HG03103 (cell line): Measurements from ENCODE around the gene WFDC9.
"Not testable (repeated sequence)": the region's sequence is repeated elsewhere in the genome, so short reads cannot be mapped to it uniquely, and the experiment has no call there.

Experiments used
- ATAC-seq: cut with Tn5 transposase; IDR thresholded peaks from one replicate; pipeline ENCODE4 v1.9.1; 2021; ENCODE audit warnings: low read depth; ENCODE audit not compliant: unreplicated experiment

WFDC9 gene

DNA sequence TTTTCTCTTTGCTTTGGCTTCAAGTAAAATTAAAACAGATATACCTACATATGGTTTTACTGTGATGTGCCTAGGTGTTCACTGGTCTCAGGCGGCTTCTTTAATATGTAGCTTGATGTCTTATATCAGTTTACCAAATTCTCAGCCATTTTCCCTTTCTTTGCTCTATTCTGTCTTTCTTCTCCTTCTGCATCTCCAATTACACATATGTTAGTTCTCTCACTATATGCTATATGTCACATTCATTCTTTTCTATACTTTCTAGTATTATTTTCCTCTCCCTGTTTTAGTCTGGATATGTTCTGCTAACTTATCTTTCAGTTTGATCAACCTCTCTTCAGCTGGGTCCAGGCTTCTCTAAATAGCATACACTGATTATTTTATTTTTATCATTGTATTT, 37.6 kb downstream of the WFDC9 start:
- no peak for ATAC-seq

DNA sequence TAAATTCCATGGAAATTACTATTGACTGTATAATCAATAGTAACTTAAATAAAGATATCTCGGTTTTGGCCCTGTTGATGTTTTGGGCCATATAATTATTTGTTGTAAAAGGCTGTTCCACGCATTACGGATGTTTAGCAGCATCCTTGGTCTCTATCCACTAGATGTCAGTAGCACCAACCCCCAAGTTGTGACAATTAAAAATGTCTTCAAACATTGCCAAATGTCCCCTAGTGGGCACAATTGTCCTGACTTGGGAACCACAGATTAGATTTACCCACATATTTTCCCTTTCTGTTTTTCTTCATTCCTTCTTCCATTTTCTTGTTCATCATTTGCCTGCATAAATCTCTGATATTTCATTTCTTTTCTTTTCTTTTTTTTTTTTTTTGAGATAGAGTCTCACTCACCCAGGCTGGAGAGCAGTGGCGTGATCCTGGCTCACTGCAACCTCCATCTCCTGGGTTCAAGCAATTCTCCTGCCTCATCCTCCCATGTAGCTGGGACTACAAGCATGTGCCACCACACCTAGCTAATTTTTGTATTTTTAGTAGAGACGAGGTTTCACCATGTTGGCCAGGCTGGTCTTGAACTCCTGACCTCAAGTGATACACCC, 38.4 kb downstream of the WFDC9 start:
- ATAC-seq, result no peak

DNA sequence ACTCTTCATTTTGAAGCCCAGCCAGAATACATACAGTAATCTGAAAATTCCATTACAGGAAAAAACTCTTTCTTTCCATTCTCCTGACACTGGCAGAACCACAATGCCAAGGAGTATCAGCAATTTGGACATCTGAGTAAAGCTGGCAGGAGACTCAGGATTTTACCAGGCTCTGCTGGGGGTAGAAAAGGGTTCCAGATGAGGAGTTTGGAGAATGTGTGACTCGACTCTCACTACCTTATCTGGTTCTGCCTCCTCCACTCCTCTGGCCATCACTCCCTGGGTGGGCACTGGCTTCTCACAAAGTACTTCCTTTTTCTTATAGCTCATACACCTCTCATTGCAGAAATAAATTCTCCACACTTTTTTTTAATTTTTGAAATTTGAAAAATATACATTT, 41.4 kb downstream of the WFDC9 start:
- no peak for ATAC-seq

DNA sequence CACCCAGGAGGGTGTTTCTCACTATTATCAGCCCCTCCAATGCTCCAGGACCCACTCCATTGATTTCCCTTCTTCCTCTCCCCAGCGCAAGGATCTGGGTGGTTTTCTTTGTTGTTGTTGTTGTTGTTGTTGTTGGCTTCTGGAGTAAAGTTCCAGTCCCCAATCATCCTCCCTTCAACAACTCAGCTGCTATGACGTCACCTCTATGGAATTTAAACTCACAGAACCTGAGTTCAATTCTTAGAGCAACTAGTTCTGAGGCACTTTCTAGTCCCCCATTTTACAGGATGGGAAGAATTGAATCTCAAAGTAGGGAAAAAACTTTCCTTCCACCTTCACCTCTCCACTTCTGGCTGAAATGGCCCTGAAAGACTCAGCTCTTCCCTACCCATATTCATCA, 42.3 kb downstream of the WFDC9 start:
- ATAC-seq, result no peak

DNA sequence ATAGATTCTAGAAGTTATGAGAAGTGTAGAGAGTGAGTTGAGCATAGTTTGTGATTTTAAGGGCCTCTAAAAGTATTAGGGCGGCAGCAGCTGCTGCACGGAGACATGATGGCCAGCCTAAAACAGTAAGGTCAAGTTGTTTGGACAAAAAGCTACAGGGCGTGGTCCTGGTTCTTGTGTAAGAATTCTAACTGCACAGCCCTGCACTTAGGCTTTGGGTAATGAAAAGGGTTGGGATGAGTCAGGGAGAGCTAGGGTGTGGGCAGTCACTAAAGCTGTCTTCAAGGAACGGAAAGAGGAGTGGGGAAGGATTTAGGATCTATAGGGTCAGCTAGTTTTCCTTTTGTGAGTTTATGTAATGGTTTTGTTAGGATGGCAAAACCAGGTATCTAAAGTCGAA, 45.1 kb downstream of the WFDC9 start:
- not testable (repeated sequence) for ATAC-seq

DNA sequence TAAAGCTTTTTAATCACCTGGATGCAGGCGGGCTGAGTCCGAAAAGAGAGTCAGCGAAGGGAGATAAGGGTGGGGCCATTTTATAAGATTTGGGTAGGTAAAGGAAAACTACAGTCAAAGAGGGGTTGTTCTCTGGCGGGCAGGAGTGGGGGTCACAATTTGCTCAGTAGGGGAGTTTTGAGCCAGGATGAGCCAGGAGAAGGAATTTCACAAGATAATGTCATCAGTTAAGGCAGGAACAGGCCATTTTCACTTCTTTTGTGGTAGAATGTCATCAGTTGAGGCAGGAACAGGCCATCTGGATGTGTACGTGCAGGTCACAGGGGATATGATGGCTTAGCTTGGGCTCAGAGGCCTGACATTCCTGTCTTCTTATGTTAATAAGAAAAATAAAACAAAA, 46.8 kb downstream of the WFDC9 start:
- not testable (repeated sequence) for ATAC-seq

DNA sequence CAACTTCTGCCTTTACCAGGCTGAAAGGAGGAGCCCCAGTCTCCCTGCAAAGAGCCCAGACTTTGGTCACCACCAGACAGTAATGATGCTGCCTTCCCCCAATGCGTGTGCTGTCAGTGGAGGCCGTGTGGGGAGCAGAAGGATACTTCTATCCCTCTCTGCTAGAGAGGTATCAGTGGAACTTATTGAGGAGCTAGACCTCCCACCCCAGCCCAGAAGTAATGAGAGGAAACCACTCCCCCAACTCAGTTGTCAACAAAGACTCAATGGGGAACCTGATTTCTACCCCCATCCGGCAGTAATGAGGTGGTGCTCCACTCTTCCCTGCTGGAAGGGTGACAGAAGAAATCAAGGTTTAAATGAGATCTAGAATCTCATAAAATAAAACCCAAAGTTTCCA, 47.6 kb downstream of the WFDC9 start:
- no peak for ATAC-seq

DNA sequence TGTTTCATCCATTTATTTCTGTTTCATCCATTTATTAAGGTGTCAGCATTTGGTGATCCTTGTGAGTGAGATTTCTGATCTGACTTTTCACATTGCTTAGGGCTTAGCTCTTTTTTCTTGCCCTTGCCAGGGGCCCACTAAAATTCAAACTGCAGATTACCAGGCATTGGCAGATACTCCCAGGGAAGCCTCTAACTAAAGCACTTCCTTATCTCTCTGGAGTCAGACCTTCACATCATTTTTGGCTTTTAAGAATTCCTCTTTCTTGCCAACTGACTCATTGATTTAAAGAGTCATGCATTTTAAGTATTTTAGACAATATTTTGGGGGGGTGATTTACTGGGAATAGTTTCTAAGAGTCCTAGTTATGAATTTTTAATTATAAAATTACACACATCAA, 49.4 kb downstream of the WFDC9 start:
- ATAC-seq, result no peak

DNA sequence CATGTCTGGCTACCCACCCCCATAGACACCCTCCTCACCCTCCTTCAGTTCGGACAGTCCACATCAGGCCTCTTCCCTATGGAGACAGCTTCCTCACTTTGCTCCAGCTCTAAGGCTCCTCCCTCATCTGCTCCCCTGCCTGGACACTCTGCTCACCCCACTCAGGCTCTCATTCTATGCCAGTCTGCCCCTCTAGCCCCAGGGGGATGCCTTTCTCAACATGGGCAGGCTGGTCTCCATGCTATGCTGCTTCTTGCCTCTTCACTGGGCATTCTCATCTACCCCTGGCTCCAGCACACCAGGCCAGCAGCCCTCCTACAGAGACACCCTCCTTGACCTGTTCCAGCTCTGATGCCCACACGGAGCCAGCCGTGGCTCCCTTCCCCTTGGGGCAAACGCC, 51.9 kb downstream of the WFDC9 start, which contains the start of gene WFDC8:
Gene WFDC8 (minus strand): TSS at position 101 of the 400 bp plus-strand sequence. CDS start 37 bp downstream, at position 64.
- ATAC-seq, result no peak

DNA sequence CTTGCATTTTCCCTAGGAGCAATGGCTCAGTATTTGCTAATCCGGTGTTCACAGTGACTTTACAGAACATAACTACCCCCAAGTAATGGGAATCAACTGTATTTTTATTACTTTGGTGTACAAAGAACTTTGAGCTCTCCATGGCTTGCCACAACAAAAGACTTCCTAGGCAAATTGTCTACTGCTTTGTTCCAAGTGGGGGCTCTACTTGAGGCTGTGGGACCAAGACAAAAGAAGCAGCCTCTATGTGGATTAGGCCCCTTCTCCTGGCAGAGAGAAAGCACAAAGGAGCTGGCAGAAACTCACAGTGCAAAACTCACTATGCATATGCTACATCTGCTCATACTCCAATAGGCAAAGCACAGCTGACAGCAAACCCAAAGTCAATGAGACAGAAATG, 52.9 kb downstream of the WFDC9 start:
- no peak for ATAC-seq

DNA sequence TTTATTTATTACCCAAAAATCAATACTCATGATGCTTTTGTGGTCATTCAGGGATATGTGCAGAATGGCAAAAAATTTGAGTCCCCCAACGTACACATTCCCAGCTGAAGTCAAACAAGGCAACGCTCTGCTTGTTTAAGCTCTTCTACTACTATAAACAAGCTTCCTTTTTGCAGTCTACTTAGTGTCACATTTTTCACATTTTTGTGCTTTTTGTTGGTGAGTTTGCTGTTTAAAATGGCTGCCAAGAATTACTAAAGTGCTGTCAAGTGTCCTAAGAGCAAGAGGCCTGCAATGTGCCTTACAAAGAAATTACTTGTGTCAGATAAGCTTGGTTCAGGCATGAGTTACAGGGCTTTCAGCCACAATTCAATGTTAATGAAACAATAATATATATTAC, 54.1 kb downstream of the WFDC9 start:
- no peak for ATAC-seq

DNA sequence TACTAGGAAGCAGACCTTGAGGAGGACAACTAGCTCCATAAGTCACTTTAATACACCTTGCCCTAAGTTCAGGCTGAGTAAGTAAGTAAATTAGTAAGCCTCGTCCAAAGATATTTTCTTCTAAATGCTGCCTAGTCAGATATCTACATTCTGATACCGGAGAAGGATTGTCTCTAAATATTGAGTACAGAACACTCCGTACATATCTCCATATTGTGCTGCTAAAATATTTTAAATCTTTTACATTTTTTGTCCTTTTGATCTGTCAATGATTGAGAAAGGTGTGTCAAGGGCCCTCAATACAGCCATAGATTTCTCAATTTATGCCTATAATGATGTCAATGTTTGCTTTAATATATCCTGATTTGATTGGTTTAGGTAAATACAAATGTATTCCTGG, 55.2 kb downstream of the WFDC9 start:
- ATAC-seq, result no peak

DNA sequence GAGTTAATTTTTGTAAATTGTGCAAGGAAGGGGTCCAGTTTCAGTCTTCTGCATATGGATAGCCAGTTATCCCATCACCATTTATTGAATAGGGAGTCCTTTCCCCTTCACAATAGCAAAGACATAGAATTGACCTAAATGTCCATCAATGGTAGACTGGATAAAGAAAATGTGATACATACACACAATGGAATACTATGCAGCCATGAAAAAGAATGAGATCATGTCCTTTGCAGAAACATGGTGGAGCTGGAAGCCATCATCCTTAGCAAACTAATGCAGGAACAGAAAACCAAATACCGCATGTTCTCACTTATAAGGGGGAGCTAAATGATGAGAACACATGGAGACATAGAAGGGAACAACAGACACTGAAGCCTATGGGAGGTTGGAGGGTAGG, 61.4 kb downstream of the WFDC9 start:
- not testable (repeated sequence) for ATAC-seq

DNA sequence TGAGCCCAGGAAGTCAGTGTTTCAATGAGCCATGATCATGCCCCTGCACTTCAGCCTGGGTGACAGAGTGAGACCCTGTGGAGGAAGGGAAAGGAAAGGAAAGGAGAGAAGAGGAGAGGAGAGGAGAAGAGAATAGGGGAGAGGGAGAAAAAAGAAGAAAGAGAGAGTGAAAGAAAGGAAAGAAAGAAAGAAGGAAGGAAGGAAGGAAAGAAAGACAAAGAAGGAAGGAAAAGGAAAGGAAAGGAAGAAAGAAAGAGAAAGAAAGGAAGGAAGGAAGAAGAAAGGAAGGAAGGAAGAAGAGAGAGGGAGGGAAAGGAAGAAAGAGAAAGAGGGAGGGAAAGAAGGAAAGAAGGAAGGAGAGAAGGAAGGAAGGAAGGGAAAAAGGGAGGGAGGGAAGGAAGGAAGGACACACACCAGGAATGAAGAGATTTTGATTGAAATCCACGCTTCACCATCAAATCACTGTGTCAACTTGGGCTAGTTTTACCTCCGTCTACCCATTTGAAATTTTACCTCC, 66.3 kb downstream of the WFDC9 start:
- no peak for ATAC-seq
